Vagina (tissue), 2 donors: Measurements from ENCODE around the gene A2M.

ENCODE experiments used
- CTCF ChIP-seq, 3 experiments: fragments of 450-650 bp in 2 of 3; fragments of 200-600 bp in 1 of 3; sonication (generic) in 1 of 3; IDR thresholded peaks; one replicate each; pipeline ENCODE4 v1.5.1; 2017 to 2019; ENCODE audit warnings: antibody characterized with exemption in 3 of 3, mild to moderate bottlenecking in 2 of 3, moderate library complexity in 2 of 3
- POLR2A ChIP-seq, 2 donors: fragments of 450-650 bp; IDR thresholded peaks; one replicate each; pipeline ENCODE4 v1.6.1; 2017; ENCODE audit warnings: antibody characterized with exemption in 2 of 2, mild to moderate bottlenecking in 2 of 2, moderate library complexity in 2 of 2
- POLR2AphosphoS5 ChIP-seq, 2 donors: sonication (generic); formaldehyde crosslinking; IDR thresholded peaks; one replicate each; pipeline ENCODE4 v1.9.0; 2017; ENCODE audit warnings: antibody characterized with exemption in 2 of 2, mild to moderate bottlenecking in 2 of 2, low read depth in 1 of 2; ENCODE audit not compliant: insufficient read depth in 1 of 2

GRCh38 chr12:9074484-9075137 is 41.1 kb downstream of the A2M start:
- TF ChIP-seq CTCF (IDR thresholded peaks at IDR 0.05) = no peak
- TF ChIP-seq POLR2A (IDR thresholded peaks at IDR 0.05) = no peak
- no peak for TF ChIP-seq POLR2AphosphoS5 (IDR thresholded peaks at IDR 0.05; ENCODE audit: insufficient read depth in 1 of 2, low read depth in 1 of 2)
